Hepatocyte (in vitro differentiated cells): ENCODE measurements around the gene MAPRE3. TPM values are rescaled to one million over a fixed set of nuclear protein-coding genes. Genes with fewer than 3 reads are reported as not detected.

ENCODE experiments used
- DNase-seq: peaks from one replicate; pipeline ENCODE4 v3.0.0-alpha.2; 2016; ENCODE audit warnings: low spot score
- H2AFZ ChIP-seq: fragments of 200-600 bp; sonication (generic); 2 replicates; pipeline ENCODE4 v1.6.0; 2016; ENCODE audit warnings: antibody characterized with exemption, mild to moderate bottlenecking
- H3K27ac ChIP-seq: fragments of 200-600 bp; sonication (generic); 2 replicates; pipeline ENCODE4 v1.5.1; 2016; ENCODE audit warnings: mild to moderate bottlenecking
- H3K27me3 ChIP-seq: fragments of 200-600 bp; sonication (generic); 2 replicates; pipeline ENCODE4 v1.6.1; 2016
- H3K36me3 ChIP-seq: fragments of 200-600 bp; sonication (generic); replicated peaks from 2 replicates; pipeline ENCODE4 v1.5.1; 2016; ENCODE audit warnings: low read depth; ENCODE audit not compliant: insufficient read depth
- H3K4me1 ChIP-seq: fragments of 200-600 bp; sonication (generic); 2 replicates; pipeline ENCODE4 v1.5.1; 2016; ENCODE audit warnings: mild to moderate bottlenecking, moderate library complexity; ENCODE audit not compliant: insufficient read depth
- H3K4me2 ChIP-seq: fragments of 200-600 bp; sonication (generic); 2 replicates; pipeline ENCODE4 v1.6.0; 2016
- H3K4me3 ChIP-seq: fragments of 200-600 bp; sonication (generic); 2 replicates; pipeline ENCODE4 v1.5.1; 2016; ENCODE audit warnings: mild to moderate bottlenecking
- H3K79me2 ChIP-seq: fragments of 200-600 bp; sonication (generic); 2 replicates; pipeline ENCODE4 v1.6.0; 2017; ENCODE audit warnings: mild to moderate bottlenecking
- H3K9me2 ChIP-seq: fragments of 200-600 bp; sonication (generic); replicated peaks from 2 replicates; pipeline ENCODE4 v1.6.0; 2017; ENCODE audit warnings: mild to moderate bottlenecking; ENCODE audit not compliant: insufficient read depth
- H3K9me3 ChIP-seq: fragments of 200-600 bp; sonication (generic); 2 replicates; pipeline ENCODE4 v1.5.1; 2016; ENCODE audit warnings: low read depth, mild to moderate bottlenecking
- H4K20me1 ChIP-seq: fragments of 200-600 bp; sonication (generic); 2 replicates; pipeline ENCODE4 v1.6.0; 2016; ENCODE audit warnings: mild to moderate bottlenecking; ENCODE audit not compliant: insufficient read depth, poor library complexity, severe bottlenecking
- EZH2 ChIP-seq: fragments of 200-600 bp; sonication (generic); IDR thresholded peaks from 2 replicates; pipeline ENCODE4 v1.6.1; 2016; ENCODE audit warnings: antibody characterized with exemption, mild to moderate bottlenecking, borderline replicate concordance
- EZH2phosphoT487 ChIP-seq: fragments of 200-600 bp; sonication (generic); IDR thresholded peaks from one replicate; pipeline ENCODE4 v1.6.1; 2018; ENCODE audit warnings: antibody characterized with exemption, mild to moderate bottlenecking, low read depth, moderate library complexity; ENCODE audit not compliant: unreplicated experiment, severe bottlenecking
- WGBS: methylation state at CpG from one replicate; pipeline ENCODE4 v1.1.6; 2016; ENCODE audit warnings: low lambda C conversion rate; ENCODE audit errors: missing lambda C conversion rate; 5-methylcytosine and 5-hydroxymethylcytosine counted together
- polyA plus RNA-seq: library from polyadenylated mRNA; unstranded; fragments of >200 nt; fragmentation: Nextera tagmentation; extraction: Ambion mirVana; gene quantifications from 2 replicates; pipeline ENCODE4 v1.2.1, GENCODE V29; 2016
- total RNA-seq: library from RNA; depleted of rRNA; stranded (reverse); fragments of >200 nt; gene quantifications from 2 replicates; pipeline ENCODE4 v1.2.3, GENCODE V29; 2014
- TF ChIP-seq, protein P1 (sequence below): fragments of 200-600 bp; sonication (generic); IDR thresholded peaks from 2 replicates; pipeline ENCODE4 v1.5.1; 2016; ENCODE audit warnings: antibody characterized with exemption, mild to moderate bottlenecking; ENCODE audit not compliant: poor library complexity

Gene MAPRE3
- total and polyA plus RNA-seq, 2 experiments from 2014 or later, result 8.6 to 23.6 TPM

- Histone ChIP-seq H4K20me1 (no peaks in the 10 kb centered on the region), H3K4me3 (no peak overlapping the region), H3K4me2 (no peak overlapping the region), H3K36me3 (no peaks in the 10 kb centered on the region), H3K9me2 (no peaks in the 10 kb centered on the region), H3K27me3 (peaks cover 39% of the 10 kb centered on the region), H3K79me2 (no peaks in the 10 kb centered on the region), H2AFZ (no peak overlapping the region), H3K4me1 (no peaks in the 10 kb centered on the region), H3K9me3 (no peaks in the 10 kb centered on the region), H3K27ac (no peak overlapping the region)
- DNase-seq, result no peak
- TF ChIP-seq EZH2phosphoT487 (no peak), EZH2 (no peak)
- TF ChIP-seq, protein P1, sequence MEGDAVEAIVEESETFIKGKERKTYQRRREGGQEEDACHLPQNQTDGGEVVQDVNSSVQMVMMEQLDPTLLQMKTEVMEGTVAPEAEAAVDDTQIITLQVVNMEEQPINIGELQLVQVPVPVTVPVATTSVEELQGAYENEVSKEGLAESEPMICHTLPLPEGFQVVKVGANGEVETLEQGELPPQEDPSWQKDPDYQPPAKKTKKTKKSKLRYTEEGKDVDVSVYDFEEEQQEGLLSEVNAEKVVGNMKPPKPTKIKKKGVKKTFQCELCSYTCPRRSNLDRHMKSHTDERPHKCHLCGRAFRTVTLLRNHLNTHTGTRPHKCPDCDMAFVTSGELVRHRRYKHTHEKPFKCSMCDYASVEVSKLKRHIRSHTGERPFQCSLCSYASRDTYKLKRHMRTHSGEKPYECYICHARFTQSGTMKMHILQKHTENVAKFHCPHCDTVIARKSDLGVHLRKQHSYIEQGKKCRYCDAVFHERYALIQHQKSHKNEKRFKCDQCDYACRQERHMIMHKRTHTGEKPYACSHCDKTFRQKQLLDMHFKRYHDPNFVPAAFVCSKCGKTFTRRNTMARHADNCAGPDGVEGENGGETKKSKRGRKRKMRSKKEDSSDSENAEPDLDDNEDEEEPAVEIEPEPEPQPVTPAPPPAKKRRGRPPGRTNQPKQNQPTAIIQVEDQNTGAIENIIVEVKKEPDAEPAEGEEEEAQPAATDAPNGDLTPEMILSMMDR, result no peak
- whole genome bisulfite sequencing, result 58% methylated on average over 3 of the region's 3 CpGs
These were observed 12.9 kb upstream of the MAPRE3 start for GRCh38 chr2:26957534-26957933.

- Histone ChIP-seq H3K27ac (no peak overlapping the region), H3K4me1 (no peaks in the 10 kb centered on the region), H3K9me2 (no peaks in the 10 kb centered on the region), H3K9me3 (no peaks in the 10 kb centered on the region), H4K20me1 (no peaks in the 10 kb centered on the region), H3K4me3 (no peak overlapping the region), H3K79me2 (no peaks in the 10 kb centered on the region), H3K27me3 (peaks cover 28% of the 10 kb centered on the region), H2AFZ (no peak overlapping the region), H3K36me3 (no peaks in the 10 kb centered on the region), H3K4me2 (no peak overlapping the region)
- TF ChIP-seq, protein P1, result no peak
- no peak for DNase-seq
- 100% methylated on average over 2 of the region's 2 CpGs for WGBS
These were observed 11.1 kb upstream of the MAPRE3 start for GRCh38 chr2:26959331-26959730.

DNA sequence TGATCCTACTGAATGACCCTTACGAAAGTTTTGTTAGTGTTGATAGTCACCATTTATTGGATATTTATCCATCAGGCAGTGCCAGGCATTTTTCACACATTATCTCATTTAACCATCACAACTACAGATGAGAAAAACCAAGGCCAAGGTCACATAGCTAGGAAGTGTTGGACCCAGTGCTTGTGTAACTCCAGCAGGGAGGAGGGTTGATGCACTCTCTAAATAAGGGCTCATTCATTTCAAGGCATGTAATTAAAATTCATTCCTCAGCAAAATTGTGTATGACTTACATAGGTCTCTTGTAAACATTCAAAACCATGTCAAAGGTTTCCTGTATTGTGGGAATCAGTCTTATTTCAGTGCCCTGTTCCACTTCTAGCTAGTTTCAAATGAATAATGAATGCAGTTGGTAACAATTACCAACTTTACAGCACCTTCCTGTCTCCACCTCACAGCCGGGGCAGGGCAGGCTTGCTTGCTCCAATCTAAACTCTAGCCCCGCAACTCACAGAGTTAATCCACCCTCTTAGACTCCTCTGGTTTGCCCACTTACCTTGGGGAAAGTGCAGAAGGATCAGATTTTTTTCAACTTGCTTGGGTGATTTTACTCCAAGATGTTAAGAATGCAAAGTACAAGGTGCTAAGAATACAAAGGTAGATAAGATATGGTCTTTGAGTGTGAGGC is 5.8 kb upstream of the MAPRE3 start:
- no peak overlapping the region for H3K4me3 ChIP-seq
- no peak overlapping the region for H2AFZ ChIP-seq
- H3K4me2 ChIP-seq, result no peak overlapping the region
- TF ChIP-seq, protein P1, result no peak
- H3K79me2 ChIP-seq, result no peaks in the 10 kb centered on the region
- no peaks in the 10 kb centered on the region for H3K4me1 ChIP-seq
- no peaks in the 10 kb centered on the region for H3K9me2 ChIP-seq
- H3K27ac ChIP-seq, result peak overlapping the region; percentile 47
- peaks cover 4% of the 10 kb centered on the region for H3K27me3 ChIP-seq
- no peak for DNase-seq
- no peaks in the 10 kb centered on the region for H3K36me3 ChIP-seq
- H4K20me1 ChIP-seq, result no peaks in the 10 kb centered on the region
- 38% methylated on average over 3 of the region's 3 CpGs for WGBS
- no peaks in the 10 kb centered on the region for H3K9me3 ChIP-seq

GRCh38 chr2:26968001-26968400 is 2.4 kb upstream of the MAPRE3 start:
- WGBS, result 52% methylated on average over 3 of the region's 3 CpGs
- Histone ChIP-seq H3K27ac (peak overlapping the region; percentile 64), H3K4me2 (no peak overlapping the region)

More at GRCh38 chr2:26968001-26968400, 2.4 kb upstream of the MAPRE3 start:
- Histone ChIP-seq H3K9me2 (no peaks in the 10 kb centered on the region), H3K9me3 (no peaks in the 10 kb centered on the region), H3K36me3 (no peaks in the 10 kb centered on the region), H3K27me3 (no peaks in the 10 kb centered on the region), H4K20me1 (no peaks in the 10 kb centered on the region), H3K79me2 (peaks cover 9% of the 10 kb centered on the region), H3K4me1 (no peaks in the 10 kb centered on the region), H3K4me3 (no peak overlapping the region), H2AFZ (no peak overlapping the region)
- peak; percentile 45 for DNase-seq
- no peak for TF ChIP-seq EZH2phosphoT487
- TF ChIP-seq EZH2, result no peak
- TF ChIP-seq, protein P1, result no peak
